HEK293 (cell line): Measurements from ENCODE around the gene SUMO3.
A peak's percentile ranks its signal among the peaks of the same experiment; 100 is the strongest.

Experiments
- BCL11B ChIP-seq: fragments of 450-650 bp; formaldehyde crosslinking; IDR thresholded peaks from 2 replicates; pipeline ENCODE4 v1.5.1; 2016; ENCODE audit warnings: low read depth, missing biosample characterization, missing genetic modification characterization
- ELK4 ChIP-seq: IDR thresholded peaks from 2 replicates; pipeline ENCODE4 v1.6.1; 2011; ENCODE audit warnings: mild to moderate bottlenecking, low read depth, low read length, borderline replicate concordance
- GLI2 ChIP-seq: fragments of 450-650 bp; formaldehyde crosslinking; IDR thresholded peaks from 2 replicates; pipeline ENCODE4; 2017; ENCODE audit warnings: missing biosample characterization, missing genetic modification characterization, low read depth, borderline replicate concordance
- GLI4 ChIP-seq: fragments of 450-650 bp; formaldehyde crosslinking; IDR thresholded peaks from 2 replicates; pipeline ENCODE4 v1.5.1; 2016; ENCODE audit warnings: missing biosample characterization, missing genetic modification characterization
- HOXA7 ChIP-seq: sonication (generic); formaldehyde crosslinking; IDR thresholded peaks from 2 replicates; pipeline ENCODE4 v1.8.1; 2022; ENCODE audit warnings: missing genetic modification reagents, borderline replicate concordance
- KLF10 ChIP-seq: fragments of 450-650 bp; IDR thresholded peaks from 2 replicates; pipeline ENCODE4 v1.5.1; 2018; ENCODE audit warnings: missing biosample characterization, mild to moderate bottlenecking, missing genetic modification characterization
- KLF16 ChIP-seq: fragments of 450-650 bp; formaldehyde crosslinking; IDR thresholded peaks from 2 replicates; pipeline ENCODE4 v1.5.1; 2017; ENCODE audit warnings: missing biosample characterization, missing genetic modification characterization
- MZF1 ChIP-seq: fragments of 450-650 bp; formaldehyde crosslinking; IDR thresholded peaks from 2 replicates; pipeline ENCODE4 v1.5.1; 2017; ENCODE audit warnings: missing biosample characterization, missing genetic modification characterization, borderline replicate concordance
- OSR2 ChIP-seq: fragments of 450-650 bp; formaldehyde crosslinking; IDR thresholded peaks from 2 replicates; pipeline ENCODE4 v1.5.1; 2016; ENCODE audit warnings: missing biosample characterization, missing genetic modification characterization
- RBAK ChIP-seq: fragments of 450-650 bp; formaldehyde crosslinking; IDR thresholded peaks from 2 replicates; pipeline ENCODE4 v1.5.1; 2016; ENCODE audit warnings: missing biosample characterization, missing genetic modification characterization
- REPIN1 ChIP-seq: fragments of 450-650 bp; formaldehyde crosslinking; IDR thresholded peaks from 2 replicates; pipeline ENCODE4 v1.5.1; 2017; ENCODE audit warnings: missing biosample characterization, missing genetic modification characterization, low read depth
- SCRT1 ChIP-seq: fragments of 450-650 bp; formaldehyde crosslinking; IDR thresholded peaks from 2 replicates; pipeline ENCODE4 v1.5.1; 2016; ENCODE audit warnings: missing biosample characterization, missing genetic modification characterization, borderline replicate concordance
- SP2 ChIP-seq: fragments of 450-650 bp; formaldehyde crosslinking; IDR thresholded peaks from 2 replicates; pipeline ENCODE4 v1.5.1; 2016; ENCODE audit warnings: missing biosample characterization, missing genetic modification characterization
- WT1 ChIP-seq: fragments of 450-650 bp; formaldehyde crosslinking; IDR thresholded peaks from 2 replicates; pipeline ENCODE4 v1.5.1; 2016; ENCODE audit warnings: missing biosample characterization, missing genetic modification characterization
- ZBTB26 ChIP-seq: fragments of 450-650 bp; formaldehyde crosslinking; optimal IDR thresholded peaks from 2 replicates; pipeline ENCODE3; 2016; ENCODE audit warnings: missing biosample characterization, mild to moderate bottlenecking, missing genetic modification characterization
- ZFP37 ChIP-seq: fragments of 450-650 bp; formaldehyde crosslinking; IDR thresholded peaks from 2 replicates; pipeline ENCODE4 v1.5.1; 2016; ENCODE audit warnings: missing biosample characterization, missing genetic modification characterization
- ZNF132 ChIP-seq: fragments of 450-650 bp; formaldehyde crosslinking; IDR thresholded peaks from 2 replicates; pipeline ENCODE4 v1.5.1; 2017; ENCODE audit warnings: missing biosample characterization, missing genetic modification characterization, borderline replicate concordance
- ZNF140 ChIP-seq: fragments of 450-650 bp; formaldehyde crosslinking; IDR thresholded peaks from 2 replicates; pipeline ENCODE4 v1.5.1; 2016; ENCODE audit warnings: missing biosample characterization, missing genetic modification characterization
- ZNF202 ChIP-seq: fragments of 450-650 bp; formaldehyde crosslinking; IDR thresholded peaks from 2 replicates; pipeline ENCODE4 v1.5.1; 2016; ENCODE audit warnings: missing biosample characterization, missing genetic modification characterization, borderline replicate concordance
- ZNF239 ChIP-seq: fragments of 450-650 bp; formaldehyde crosslinking; IDR thresholded peaks from 2 replicates; pipeline ENCODE4 v1.5.1; 2016; ENCODE audit warnings: missing biosample characterization, missing genetic modification characterization
- ZNF274 ChIP-seq, 2 experiments: fragments of 200-500 bp in 1 of 2; fragments of 450-650 bp in 1 of 2; sonication (Bioruptor generic) in 1 of 2; formaldehyde crosslinking in 1 of 2; IDR thresholded peaks; 2 replicates each; pipeline versions ENCODE4 v1.5.1 to v1.6.1; 2014 to 2016; ENCODE audit warnings: borderline replicate concordance in 1 of 2, inconsistent platforms in 1 of 2, low read length in 1 of 2, missing biosample characterization in 1 of 2, missing genetic modification characterization in 1 of 2
- ZNF335 ChIP-seq: fragments of 450-650 bp; formaldehyde crosslinking; conservative IDR thresholded peaks from 2 replicates; pipeline ENCODE4 v1.5.1; 2016; ENCODE audit warnings: missing biosample characterization, missing genetic modification characterization
- ZNF350 ChIP-seq: fragments of 450-650 bp; formaldehyde crosslinking; IDR thresholded peaks from 2 replicates; pipeline ENCODE4 v1.5.0; 2017; ENCODE audit warnings: missing biosample characterization, mild to moderate bottlenecking, missing genetic modification characterization
- ZNF391 ChIP-seq: fragments of 450-650 bp; formaldehyde crosslinking; IDR thresholded peaks from 2 replicates; pipeline ENCODE4 v1.5.1; 2016; ENCODE audit warnings: low read depth, missing biosample characterization, missing genetic modification characterization, borderline replicate concordance
- ZNF416 ChIP-seq: fragments of 450-650 bp; formaldehyde crosslinking; IDR thresholded peaks from 2 replicates; pipeline ENCODE4 v1.5.1; 2016; ENCODE audit warnings: missing biosample characterization, missing genetic modification characterization
- ZNF510 ChIP-seq: fragments of 450-650 bp; formaldehyde crosslinking; IDR thresholded peaks from 2 replicates; pipeline ENCODE4 v1.5.1; 2018; ENCODE audit warnings: mild to moderate bottlenecking, missing genetic modification characterization, missing biosample characterization; ENCODE audit not compliant: insufficient replicate concordance
- ZNF513 ChIP-seq: fragments of 450-650 bp; IDR thresholded peaks from 2 replicates; pipeline ENCODE4 v1.5.1; 2018; ENCODE audit warnings: missing biosample characterization, missing genetic modification characterization
- ZNF530 ChIP-seq: fragments of 450-650 bp; formaldehyde crosslinking; IDR thresholded peaks from 2 replicates; pipeline ENCODE4 v1.5.1; 2016; ENCODE audit warnings: low read depth, missing biosample characterization, missing genetic modification characterization
- ZNF561 ChIP-seq: fragments of 450-650 bp; IDR thresholded peaks from 2 replicates; pipeline ENCODE4 v1.5.1; 2018; ENCODE audit warnings: missing biosample characterization, missing genetic modification characterization, borderline replicate concordance
- ZNF664 ChIP-seq: fragments of 450-650 bp; formaldehyde crosslinking; IDR thresholded peaks from 2 replicates; pipeline ENCODE4 v1.5.1; 2016; ENCODE audit warnings: missing biosample characterization, missing genetic modification characterization
- ZNF701 ChIP-seq: fragments of 450-650 bp; formaldehyde crosslinking; IDR thresholded peaks from 2 replicates; pipeline ENCODE4 v1.5.1; 2016; ENCODE audit warnings: missing biosample characterization, missing genetic modification characterization
- ZNF768 ChIP-seq: fragments of 450-650 bp; formaldehyde crosslinking; IDR thresholded peaks from 2 replicates; pipeline ENCODE4 v1.5.1; 2018; ENCODE audit warnings: missing biosample characterization, mild to moderate bottlenecking, missing genetic modification characterization
- ZNF777 ChIP-seq: fragments of 450-650 bp; formaldehyde crosslinking; IDR thresholded peaks from 2 replicates; pipeline ENCODE4 v1.5.1; 2017; ENCODE audit warnings: missing biosample characterization, missing genetic modification characterization, borderline replicate concordance
- ZNF843 ChIP-seq: fragments of 450-650 bp; formaldehyde crosslinking; IDR thresholded peaks from 2 replicates; pipeline ENCODE4 v1.5.1; 2016; ENCODE audit warnings: missing biosample characterization, missing genetic modification characterization
- ZSCAN4 ChIP-seq: fragments of 450-650 bp; formaldehyde crosslinking; IDR thresholded peaks from 2 replicates; pipeline ENCODE4 v1.5.1; 2017; ENCODE audit warnings: missing biosample characterization, missing genetic modification characterization
- ZXDB ChIP-seq: fragments of 450-650 bp; formaldehyde crosslinking; IDR thresholded peaks from 2 replicates; pipeline ENCODE4 v1.5.1; 2016; ENCODE audit warnings: missing biosample characterization, missing genetic modification characterization
- TF ChIP-seq, protein P1 (sequence below): fragments of 450-650 bp; formaldehyde crosslinking; IDR thresholded peaks from 2 replicates; pipeline ENCODE4; 2016; ENCODE audit warnings: missing biosample characterization, missing genetic modification characterization

Gene SUMO3

GRCh38 chr21:44817506-44817880 is 369 bp downstream of the SUMO3 start (continued):
- TF ChIP-seq ZXDB, result no peak; the same call in 1 of the 2 replicates
- no peak for TF ChIP-seq ZNF664
- TF ChIP-seq, protein P1, sequence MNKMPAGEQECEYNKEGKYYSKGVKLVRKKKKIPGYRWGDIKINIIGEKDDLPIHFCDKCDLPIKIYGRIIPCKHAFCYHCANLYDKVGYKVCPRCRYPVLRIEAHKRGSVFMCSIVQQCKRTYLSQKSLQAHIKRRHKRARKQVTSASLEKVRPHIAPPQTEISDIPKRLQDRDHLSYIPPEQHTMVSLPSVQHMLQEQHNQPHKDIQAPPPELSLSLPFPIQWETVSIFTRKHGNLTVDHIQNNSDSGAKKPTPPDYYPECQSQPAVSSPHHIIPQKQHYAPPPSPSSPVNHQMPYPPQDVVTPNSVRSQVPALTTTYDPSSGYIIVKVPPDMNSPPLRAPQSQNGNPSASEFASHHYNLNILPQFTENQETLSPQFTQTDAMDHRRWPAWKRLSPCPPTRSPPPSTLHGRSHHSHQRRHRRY (tag by site-specific recombination), result no peak
- TF ChIP-seq ZSCAN4 (tag by site-specific recombination), result no peak
- no peak for TF ChIP-seq ZNF202 (tag by site-specific recombination)
- TF ChIP-seq ZNF416 (tag by site-specific recombination), result no peak
- TF ChIP-seq ZNF701 (tag by site-specific recombination), result no peak
- TF ChIP-seq ZNF561 (tag by site-specific recombination), result peak; percentile 62; the same call in 1 of the 2 replicates
- no peak for TF ChIP-seq ZNF510 (tag by site-specific recombination)
- no peak for TF ChIP-seq ZNF843
- no peak for TF ChIP-seq ZNF239
- no peak for TF ChIP-seq ZNF335
- no peak for TF ChIP-seq ZNF350
- TF ChIP-seq ZNF274 (IDR thresholded peaks at IDR 0.05; ENCODE audit: low read length), result no peak
- TF ChIP-seq ZNF274 (tag by site-specific recombination; IDR thresholded peaks at IDR 0.05; ENCODE audit: borderline replicate concordance), result no peak
- no peak for TF ChIP-seq ZNF132 (tag by site-specific recombination)
- TF ChIP-seq ZBTB26 (tag by site-specific recombination), result peak; percentile 76
- TF ChIP-seq REPIN1 (tag by site-specific recombination), result no peak
- no peak for TF ChIP-seq KLF16 (tag by site-specific recombination)
- no peak for TF ChIP-seq RBAK (tag by site-specific recombination)
- peak; percentile 93 for TF ChIP-seq KLF10 (tag by site-specific recombination)
- peak; percentile 56 for TF ChIP-seq SP2 (tag by site-specific recombination)
- TF ChIP-seq GLI4, result no peak
- no peak for TF ChIP-seq BCL11B (tag by site-specific recombination)
- no peak for TF ChIP-seq GLI2 (tag by site-specific recombination)
- TF ChIP-seq HOXA7, result no peak
- TF ChIP-seq ZNF777 (tag by site-specific recombination), result no peak
- no peak for TF ChIP-seq ELK4
- TF ChIP-seq ZNF530 (tag by site-specific recombination), result no peak
- TF ChIP-seq ZNF140, result no peak
- no peak for TF ChIP-seq WT1
- no peak for TF ChIP-seq ZFP37 (tag by site-specific recombination)
- TF ChIP-seq ZNF391 (tag by site-specific recombination), result peak; percentile 38; the same call in 1 of the 2 replicates
- TF ChIP-seq ZNF768 (tag by site-specific recombination), result no peak
- TF ChIP-seq OSR2 (tag by site-specific recombination), result no peak
- no peak for TF ChIP-seq ZNF513 (tag by site-specific recombination)
- no peak for TF ChIP-seq SCRT1 (tag by site-specific recombination)
- TF ChIP-seq MZF1 (tag by site-specific recombination), result no peak
